ENCODE measurements around the gene SMARCB1. TPM values are rescaled to one million over a fixed set of nuclear protein-coding genes. Genes with fewer than 3 reads are reported as not detected.
A peak's percentile ranks its signal among the peaks of the same experiment; 100 is the strongest.
"Not testable (repeated sequence)": the region's sequence is repeated elsewhere in the genome, so short reads cannot be mapped to it uniquely, and the experiment has no call there.

The SMARCB1 gene
- total and polyA plus RNA-seq, 4 donors: 39.2 to 69.6 (median 47.8) TPM

DNA sequence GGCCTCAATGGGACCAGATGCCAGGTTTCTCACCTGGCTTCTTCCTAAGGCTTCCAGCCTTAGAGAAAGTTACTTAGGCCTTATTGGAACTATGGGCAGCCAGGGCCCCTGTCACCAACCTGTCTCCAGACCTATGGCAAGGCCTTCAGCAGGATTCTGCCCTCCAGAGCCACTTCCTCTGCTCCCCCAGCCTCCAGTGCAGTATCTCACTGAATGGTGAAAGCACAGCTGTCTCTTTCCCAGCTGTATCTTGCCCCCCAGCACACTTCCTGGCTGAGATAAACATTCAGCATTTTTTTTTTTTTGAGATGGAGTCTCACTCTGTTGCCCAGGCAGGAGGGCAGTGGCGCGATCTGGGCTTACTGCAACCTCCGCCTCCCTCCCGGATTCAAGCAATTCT, 72.4 kb downstream of the SMARCB1 start:
- peaks cover 0 to 15% (median 2%) of the 10 kb centered on the region in 5 donors for H3K4me1 ChIP-seq (ENCODE audit: control insufficient read depth in 5 of 5, insufficient read depth in 5 of 5, low read length in 5 of 5)
- 94 to 97% methylated on average over 4 of the region's 4 CpGs for WGBS, 2 donors
- H3K9me3 ChIP-seq (ENCODE audit: control insufficient read depth in 4 of 4, insufficient read depth in 3 of 4, low read length in 3 of 4): no peaks in the 10 kb centered on the region
- no peak for ATAC-seq (ENCODE audit: insufficient read depth, low FRiP score)
- H3K9ac ChIP-seq (ENCODE audit: insufficient read depth in 1 of 2, low read length in 2 of 2): no peak overlapping the region
- no peak overlapping the region for H3K27ac ChIP-seq (ENCODE audit: low read depth in 1 of 2, low read length in 1 of 2)
- TF ChIP-seq CTCF (IDR thresholded peaks at IDR 0.05; ENCODE audit: control extremely low read depth, extremely low read depth): no peak
- peaks cover 0 to 5% (median 0%) of the 10 kb centered on the region in 4 donors for H3K36me3 ChIP-seq (ENCODE audit: control insufficient read depth in 4 of 4, insufficient read depth in 4 of 4, low read length in 4 of 4)
- no peak overlapping the region for H3K4me3 ChIP-seq
- no peak for DNase-seq
- no peaks in the 10 kb centered on the region for H3K27me3 ChIP-seq (ENCODE audit: control insufficient read depth in 3 of 3, insufficient read depth in 3 of 3, low read length in 2 of 3)

GRCh38 chr22:23860187-23860586, 73.4 kb downstream of the SMARCB1 start:
- not testable (repeated sequence) for H3K4me3 ChIP-seq; H3K27me3 ChIP-seq (ENCODE audit: control insufficient read depth in 3 of 3, insufficient read depth in 3 of 3, low read length in 2 of 3); H3K9me3 ChIP-seq (ENCODE audit: control insufficient read depth in 4 of 4, insufficient read depth in 3 of 4, low read length in 3 of 4); ATAC-seq (ENCODE audit: insufficient read depth, low FRiP score); H3K9ac ChIP-seq (ENCODE audit: insufficient read depth in 1 of 2, low read length in 2 of 2); H3K36me3 ChIP-seq (ENCODE audit: control insufficient read depth in 4 of 4, insufficient read depth in 4 of 4, low read length in 4 of 4); DNase-seq; H3K27ac ChIP-seq (ENCODE audit: low read depth in 1 of 2, low read length in 1 of 2)
- WGBS, 2 donors: 95 to 96% methylated on average over 8 of the region's 8 CpGs
- peaks cover 0 to 15% (median 2%) of the 10 kb centered on the region in 5 donors for H3K4me1 ChIP-seq (ENCODE audit: control insufficient read depth in 5 of 5, insufficient read depth in 5 of 5, low read length in 5 of 5)

DNA sequence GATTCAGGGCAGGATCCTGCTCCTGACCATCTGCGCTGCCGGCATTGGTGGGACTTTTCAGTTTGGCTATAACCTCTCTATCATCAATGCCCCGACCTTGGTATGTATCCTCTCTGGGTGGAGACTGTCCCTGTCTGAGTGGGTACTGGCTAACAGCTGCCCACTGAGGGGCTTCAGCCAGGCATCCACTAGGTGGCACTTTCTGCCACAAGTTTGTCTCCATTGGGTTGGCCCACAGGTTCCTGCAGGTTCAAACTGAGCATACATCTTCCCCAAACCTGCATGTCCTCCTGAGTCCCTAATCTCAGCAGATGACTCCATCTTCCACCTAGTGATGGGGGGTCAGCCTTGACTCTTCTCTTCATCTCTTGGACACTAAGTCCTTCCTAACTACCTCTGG, 75.3 kb downstream of the SMARCB1 start:
- DNase-seq: peak in 1 of 3 donors; percentile 42
- no peak for ATAC-seq (ENCODE audit: insufficient read depth, low FRiP score)
- 81% methylated on average over 3 of the region's 3 CpGs for WGBS, 2 donors

DNA sequence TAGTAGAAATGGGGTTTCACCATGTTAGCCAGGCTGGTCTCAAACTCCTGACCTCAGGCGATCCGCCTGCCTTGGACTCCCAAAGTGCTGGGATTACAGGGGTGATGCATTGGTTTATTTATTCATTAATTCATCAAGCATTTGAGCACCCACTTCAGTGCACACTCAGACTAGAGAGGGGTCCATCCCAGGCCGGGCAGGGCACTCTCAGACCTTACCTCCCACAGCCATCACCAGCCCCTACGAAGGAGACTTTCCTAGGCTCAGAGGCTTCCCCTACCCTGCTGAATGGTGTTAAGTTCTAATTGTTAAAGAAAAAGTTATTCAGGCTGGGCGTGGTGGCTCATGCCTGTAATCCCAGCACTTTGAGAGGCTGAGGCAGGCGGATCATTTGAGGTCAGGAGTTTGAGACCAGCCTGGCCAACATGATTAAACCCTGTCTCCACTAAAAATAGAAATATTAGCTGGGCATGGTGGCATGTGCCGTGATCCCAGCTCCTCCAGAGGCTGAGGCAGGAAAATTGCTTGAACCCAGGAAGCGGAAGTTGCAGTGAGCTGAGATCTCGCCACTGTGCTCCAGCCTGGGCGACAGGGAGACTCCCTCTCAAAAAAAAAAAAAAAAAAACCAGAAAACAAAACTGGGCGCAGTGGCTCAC, 77.9 kb downstream of the SMARCB1 start:
- DNase-seq; H3K27me3 ChIP-seq (ENCODE audit: control insufficient read depth in 3 of 3, insufficient read depth in 3 of 3, low read length in 2 of 3); H3K36me3 ChIP-seq (ENCODE audit: control insufficient read depth in 4 of 4, insufficient read depth in 4 of 4, low read length in 4 of 4); H3K9ac ChIP-seq (ENCODE audit: insufficient read depth in 1 of 2, low read length in 2 of 2); H3K4me1 ChIP-seq (ENCODE audit: control insufficient read depth in 5 of 5, insufficient read depth in 5 of 5, low read length in 5 of 5); H3K9me3 ChIP-seq (ENCODE audit: control insufficient read depth in 4 of 4, insufficient read depth in 3 of 4, low read length in 3 of 4); ATAC-seq (ENCODE audit: insufficient read depth, low FRiP score); H3K4me3 ChIP-seq; H3K27ac ChIP-seq (ENCODE audit: low read depth in 1 of 2, low read length in 1 of 2): not testable (repeated sequence)
- WGBS, 2 donors: 69 to 70% methylated on average over 11 of the region's 11 CpGs

More for the DNA sequence above, 75.3 kb downstream of the SMARCB1 start:
- no peak overlapping the region for H3K4me3 ChIP-seq
- peaks cover 0 to 5% (median 0%) of the 10 kb centered on the region in 4 donors for H3K36me3 ChIP-seq (ENCODE audit: control insufficient read depth in 4 of 4, insufficient read depth in 4 of 4, low read length in 4 of 4)
- H3K9ac ChIP-seq (ENCODE audit: insufficient read depth in 1 of 2, low read length in 2 of 2): no peak overlapping the region
- H3K9me3 ChIP-seq (ENCODE audit: control insufficient read depth in 4 of 4, insufficient read depth in 3 of 4, low read length in 3 of 4): no peaks in the 10 kb centered on the region
- H3K4me1 ChIP-seq (ENCODE audit: control insufficient read depth in 5 of 5, insufficient read depth in 5 of 5, low read length in 5 of 5): peaks cover 0 to 9% (median 0%) of the 10 kb centered on the region in 5 donors
- no peaks in the 10 kb centered on the region for H3K27me3 ChIP-seq (ENCODE audit: control insufficient read depth in 3 of 3, insufficient read depth in 3 of 3, low read length in 2 of 3)
- H3K27ac ChIP-seq (ENCODE audit: low read depth in 1 of 2, low read length in 1 of 2): no peak overlapping the region
- peak; percentile 27 for TF ChIP-seq CTCF (IDR thresholded peaks at IDR 0.05; ENCODE audit: control extremely low read depth, extremely low read depth)

Data from lung (tissue), 12 donors.